Stomach (tissue), 4 donors: ENCODE data around the gene SPACA9.

Source experiments
- CTCF ChIP-seq, 7 experiments: fragments of 450-650 bp in 4 of 7; fragments of 200-600 bp in 3 of 7; sonication (generic) in 3 of 7; IDR thresholded peaks; one replicate each; pipeline ENCODE4 v1.5.1; 2016 to 2019; ENCODE audit warnings: antibody characterized with exemption in 7 of 7, control low read depth in 2 of 7, mild to moderate bottlenecking in 1 of 7
- POLR2A ChIP-seq, 4 donors: fragments of 450-650 bp; IDR thresholded peaks; one replicate each; pipeline ENCODE4 v1.6.1; 2016; ENCODE audit warnings: antibody characterized with exemption in 4 of 4, control low read depth in 2 of 4, mild to moderate bottlenecking in 1 of 4, moderate library complexity in 1 of 4

- TF ChIP-seq CTCF (IDR thresholded peaks at IDR 0.05) (no peak), POLR2A (IDR thresholded peaks at IDR 0.05) (no peak)
These were observed 3.5 kb upstream of the SPACA9 start for GRCh38 chr9:132875159-132875558.
